WTC11 (cell line): ENCODE measurements around the gene CYP20A1. TPM values are rescaled to one million over a fixed set of nuclear protein-coding genes. Genes with fewer than 3 reads are reported as not detected.

Source experiments
- ATAC-seq: fragments of 200-7000 bp; cut with Tn5 transposase; 2 replicates; pipeline ENCODE4 v1.10.0; 2021; ENCODE audit warnings: mild to moderate bottlenecking, moderate library complexity
- CTCF ChIA-PET: fragments of 300-600 bp; sonication (Branson Sonifier 250); formaldehyde crosslinking; loops from one replicate; lab custom pipeline; 2021; ENCODE audit warnings: antibody characterized with exemption; lab: Charles Lee
- POLR2A ChIA-PET: fragments of 350-600 bp; sonication (Branson Sonifier 250); formaldehyde crosslinking; loops from one replicate; lab custom pipeline; 2021; ENCODE audit warnings: antibody characterized with exemption; lab: Charles Lee
- DNase-seq: peaks from one replicate; pipeline ENCODE4 v3.0.0; 2021; ENCODE audit warnings: low spot score
- H3K27ac Mint-ChIP-seq: 2 replicates; pipeline ENCODE4 v1.8.0; 2021; ENCODE audit warnings: mixed read lengths
- H3K27me3 Mint-ChIP-seq: 2 replicates; pipeline ENCODE4 v1.8.0; 2021; ENCODE audit warnings: low read depth, mild to moderate bottlenecking, moderate library complexity, mixed read lengths
- H3K36me3 Mint-ChIP-seq: 2 replicates; pipeline ENCODE4 v1.8.0; 2021; ENCODE audit warnings: mixed read lengths
- H3K4me1 Mint-ChIP-seq: 2 replicates; pipeline ENCODE4 v1.8.0; 2022; ENCODE audit warnings: mixed read lengths
- H3K4me3 Mint-ChIP-seq: 2 replicates; pipeline ENCODE4 v1.8.0; 2021; ENCODE audit warnings: mild to moderate bottlenecking, moderate library complexity, mixed read lengths
- H3K9me3 Mint-ChIP-seq: 2 replicates; pipeline ENCODE4 v1.8.0; 2021; ENCODE audit warnings: mixed read lengths
- AR ChIP-seq: fragments of 250-450 bp; sonication (Bioruptor Pico); IDR thresholded peaks from 2 replicates; pipeline ENCODE4 v1.9.0; 2021; ENCODE audit warnings: mild to moderate bottlenecking
- ARID4B ChIP-seq: sonication (generic); formaldehyde crosslinking; IDR thresholded peaks from 2 replicates; pipeline ENCODE4 v1.8.0; 2023; ENCODE audit warnings: missing genetic modification reagents, mild to moderate bottlenecking, borderline replicate concordance
- ATF2 ChIP-seq: sonication (generic); formaldehyde crosslinking; IDR thresholded peaks from 2 replicates; pipeline ENCODE4 v1.8.1; 2022; ENCODE audit warnings: low read depth, missing genetic modification reagents, borderline replicate concordance
- CBFB ChIP-seq: sonication (generic); formaldehyde crosslinking; IDR thresholded peaks from 2 replicates; pipeline ENCODE4 v1.8.1; 2022; ENCODE audit warnings: mild to moderate bottlenecking, low read depth, missing genetic modification reagents
- CTCF ChIP-seq: fragments of 200-600 bp; IDR thresholded peaks from 2 replicates; pipeline ENCODE4 v1.8.0; 2022; ENCODE audit warnings: antibody characterized with exemption
- ELF4 ChIP-seq: sonication (generic); formaldehyde crosslinking; IDR thresholded peaks from 2 replicates; pipeline ENCODE4 v1.8.1; 2022; ENCODE audit warnings: low read depth, mild to moderate bottlenecking, moderate library complexity, missing genetic modification reagents
- EMX1 ChIP-seq: fragments of 250-450 bp; sonication (Bioruptor Pico); IDR thresholded peaks from 2 replicates; pipeline ENCODE4 v1.8.0; 2021; ENCODE audit warnings: mild to moderate bottlenecking
- ERG ChIP-seq: fragments of 250-450 bp; sonication (Bioruptor Pico); IDR thresholded peaks from 2 replicates; pipeline ENCODE4 v1.8.0; 2021; ENCODE audit warnings: mild to moderate bottlenecking
- GTF2I ChIP-seq: fragments of 250-450 bp; sonication (Bioruptor Pico); conservative IDR thresholded peaks from 2 replicates; pipeline ENCODE4 v1.4.0; 2021; ENCODE audit warnings: mild to moderate bottlenecking
- HMGA2 ChIP-seq: fragments of 250-450 bp; sonication (Bioruptor Pico); IDR thresholded peaks from 2 replicates; pipeline ENCODE4 v1.4.0; 2021; ENCODE audit warnings: mild to moderate bottlenecking, moderate library complexity
- JAZF1 ChIP-seq: fragments of 250-450 bp; sonication (Bioruptor Pico); IDR thresholded peaks from 2 replicates; pipeline ENCODE4 v1.9.0; 2021; ENCODE audit warnings: moderate library complexity, mild to moderate bottlenecking, inconsistent platforms
- MLX ChIP-seq: sonication (generic); formaldehyde crosslinking; IDR thresholded peaks from 2 replicates; pipeline ENCODE4 v1.8.1; 2023; ENCODE audit warnings: mild to moderate bottlenecking, missing genetic modification reagents, moderate library complexity
- NFYB ChIP-seq: sonication (generic); formaldehyde crosslinking; conservative IDR thresholded peaks from 2 replicates; pipeline ENCODE4 v1.8.0; 2022; ENCODE audit warnings: low read depth, missing genetic modification reagents
- NR2C2 ChIP-seq: sonication (generic); formaldehyde crosslinking; IDR thresholded peaks from 2 replicates; pipeline ENCODE4 v1.8.0; 2022; ENCODE audit warnings: mild to moderate bottlenecking, missing genetic modification reagents
- PREB ChIP-seq: sonication (generic); formaldehyde crosslinking; IDR thresholded peaks from 2 replicates; pipeline ENCODE4 v1.8.1; 2022; ENCODE audit warnings: mild to moderate bottlenecking, missing genetic modification reagents, moderate library complexity, borderline replicate concordance
- RORB ChIP-seq: fragments of 250-450 bp; sonication (Bioruptor Pico); IDR thresholded peaks from 2 replicates; pipeline ENCODE4 v1.9.0; 2021; ENCODE audit warnings: mild to moderate bottlenecking
- SMAD3 ChIP-seq: sonication (generic); formaldehyde crosslinking; IDR thresholded peaks from 2 replicates; pipeline ENCODE4 v1.8.0; 2022; ENCODE audit warnings: missing genetic modification reagents, mild to moderate bottlenecking, borderline replicate concordance
- SP1 ChIP-seq: sonication (generic); formaldehyde crosslinking; conservative IDR thresholded peaks from 2 replicates; pipeline ENCODE4 v1.8.1; 2022; ENCODE audit warnings: missing genetic modification reagents
- USF1 ChIP-seq: sonication (generic); formaldehyde crosslinking; IDR thresholded peaks from 2 replicates; pipeline ENCODE4 v1.8.0; 2022; ENCODE audit warnings: mild to moderate bottlenecking, missing genetic modification reagents
- ZNF423 ChIP-seq: fragments of 250-450 bp; sonication (Bioruptor Pico); IDR thresholded peaks from 2 replicates; pipeline ENCODE4 v2.1.2; 2022; ENCODE audit warnings: mild to moderate bottlenecking, moderate library complexity
- total RNA-seq: library from RNA; stranded (reverse); gene quantifications from 3 replicates; pipeline ENCODE4 v1.2.3, GENCODE V29; 2021

CYP20A1 gene
- total RNA-seq, 1 experiment from 2014 or later = 13.5 TPM

GRCh38 chr2:203286532-203286931, 47.7 kb downstream of the CYP20A1 start:
- ChIA-PET CTCF (no interaction called here), POLR2A (no interaction called here)
- ATAC-seq (no peak), DNase-seq (no peak)
- TF ChIP-seq ZNF423 (no peak), GTF2I (CRISPR knock-in tag) (no peak), ELF4 (CRISPR knock-in tag) (no peak), RORB (CRISPR knock-in tag) (no peak), ARID4B (no peak), MLX (CRISPR knock-in tag) (no peak), NFYB (no peak), CBFB (CRISPR knock-in tag) (no peak), SMAD3 (CRISPR knock-in tag) (no peak), USF1 (CRISPR knock-in tag) (no peak), NR2C2 (no peak), SP1 (no peak), EMX1 (CRISPR knock-in tag) (no peak), HMGA2 (no peak), AR (CRISPR knock-in tag) (no peak), ERG (no peak), ATF2 (CRISPR knock-in tag) (no peak), JAZF1 (no peak), PREB (CRISPR knock-in tag) (no peak), CTCF (no peak)
- Mint-ChIP-seq H3K9me3 (no peaks in the 10 kb centered on the region), H3K4me3 (no peak overlapping the region), H3K27ac (no peak overlapping the region), H3K4me1 (no peaks in the 10 kb centered on the region), H3K36me3 (peaks cover 19% of the 10 kb centered on the region), H3K27me3 (no peaks in the 10 kb centered on the region)
